Stomach (tissue), 9 donors: ENCODE results near the gene NEURL1B. TPM values are rescaled to one million over a fixed set of nuclear protein-coding genes. Genes with fewer than 3 reads are reported as not detected.

ENCODE experiments used
- DNase-seq, 2 donors: peaks; one replicate each; pipeline versions ENCODE4 v3.0.0 to v3.0.0-alpha.2; 2013 to 2019
- H3K27ac ChIP-seq, 5 donors: fragments of 200-600 bp in 4 of 5; sonication (generic) in 4 of 5; one replicate each; pipeline ENCODE4 v1.5.1; 2013 to 2019; ENCODE audit warnings: mild to moderate bottlenecking in 1 of 5, moderate library complexity in 1 of 5
- H3K27me3 ChIP-seq, 3 donors: fragments of 200-600 bp; sonication (generic); one replicate each; pipeline ENCODE4 v1.5.1; 2017 to 2019; ENCODE audit warnings: mixed run types in 1 of 3
- H3K36me3 ChIP-seq, 4 donors: fragments of 200-600 bp; sonication (generic); 1 replicate in 3 of 4; 2 replicates in 1 of 4; pipeline ENCODE4 v1.5.1; 2016 to 2019
- H3K4me1 ChIP-seq, 4 donors: fragments of 200-600 bp; sonication (generic); one replicate each; pipeline ENCODE4 v1.5.1; 2016 to 2019
- H3K4me3 ChIP-seq, 4 donors: fragments of 200-600 bp; sonication (generic) in 3 of 4; one replicate each; pipeline ENCODE4 v1.5.1; 2016 to 2019; ENCODE audit warnings: mild to moderate bottlenecking in 1 of 4
- H3K9me3 ChIP-seq, 4 donors: fragments of 200-600 bp; sonication (generic); one replicate each; pipeline ENCODE4 v1.5.1; 2016 to 2019
- CTCF ChIP-seq, 7 experiments: fragments of 450-650 bp in 4 of 7; fragments of 200-600 bp in 3 of 7; sonication (generic) in 3 of 7; IDR thresholded peaks; one replicate each; pipeline ENCODE4 v1.5.1; 2016 to 2019; ENCODE audit warnings: antibody characterized with exemption in 7 of 7, control low read depth in 2 of 7, mild to moderate bottlenecking in 1 of 7
- EP300 ChIP-seq: sonication (generic); formaldehyde crosslinking; IDR thresholded peaks from one replicate; pipeline ENCODE4 v1.6.1; 2017; ENCODE audit warnings: antibody characterized with exemption
- POLR2A ChIP-seq, 4 donors: fragments of 450-650 bp; IDR thresholded peaks; one replicate each; pipeline ENCODE4 v1.6.1; 2016; ENCODE audit warnings: antibody characterized with exemption in 4 of 4, control low read depth in 2 of 4, mild to moderate bottlenecking in 1 of 4, moderate library complexity in 1 of 4
- POLR2AphosphoS5 ChIP-seq, 3 donors: sonication (generic); formaldehyde crosslinking; IDR thresholded peaks; one replicate each; pipeline ENCODE4 v1.6.1; 2016; ENCODE audit warnings: antibody characterized with exemption in 3 of 3
- WGBS, 5 donors: extraction: QIAGEN DNeasy Blood & Tissue Kit in 3 of 5; methylation state at CpG; one replicate each; pipeline versions ENCODE4 v1.1.5 to v1.1.7; 2013 to 2018; 5-methylcytosine and 5-hydroxymethylcytosine counted together
- intact Hi-C: fragments of 100-400 bp; cut with DNase I; formaldehyde crosslinking; loops from one replicate; pipeline ENCODE4 v1.15.1; 2023; ENCODE audit warnings: low total_unique reads
- polyA plus RNA-seq, 3 donors: library from polyadenylated mRNA; stranded (reverse); fragments of 200-250 nt; gene quantifications; one replicate each; pipeline ENCODE4 v1.2.3, GENCODE V29; 2013
- total RNA-seq, 5 donors: library from RNA; depleted of rRNA; stranded (reverse); fragments of >200 nt; gene quantifications; one replicate each; pipeline versions ENCODE4 v1.1.0 to v1.2.3, GENCODE V29; 2014 to 2016
- donor health status: healthy with polysubstance abuse.
- donor health status: Bipolar disorder and iron deficiency.
- donor health status: healthy.

NEURL1B gene
- total and polyA plus RNA-seq, 8 donors: 2.7 to 60.3 (median 9.8) TPM

- TF ChIP-seq POLR2A (IDR thresholded peaks at IDR 0.05) (no peak), EP300 (no peak), POLR2AphosphoS5 (IDR thresholded peaks at IDR 0.05) (no peak), CTCF (IDR thresholded peaks at IDR 0.05) (no peak)
- no peak for DNase-seq
- peaks cover 0 to 13% (median 3%) of the 10 kb centered on the region in 3 donors for H3K27me3 ChIP-seq
- no peak overlapping the region for H3K4me3 ChIP-seq
- peaks cover 14 to 40% (median 25%) of the 10 kb centered on the region in 4 donors for H3K4me1 ChIP-seq
- 67 to 85% (median 71%) methylated on average over 4 of the region's 4 CpGs for WGBS, 5 donors
- H3K27ac ChIP-seq: peak overlapping the region in 4 of 5 donors; percentile 43 to 61 (median 56)
- intact Hi-C loops: no loop called here
- H3K9me3 ChIP-seq: no peaks in the 10 kb centered on the region
- H3K36me3 ChIP-seq: peaks cover 0 to 10% (median 7%) of the 10 kb centered on the region in 4 donors
Observed at GRCh38 chr5:172687940-172688339, 46.9 kb downstream of the NEURL1B start.

DNA sequence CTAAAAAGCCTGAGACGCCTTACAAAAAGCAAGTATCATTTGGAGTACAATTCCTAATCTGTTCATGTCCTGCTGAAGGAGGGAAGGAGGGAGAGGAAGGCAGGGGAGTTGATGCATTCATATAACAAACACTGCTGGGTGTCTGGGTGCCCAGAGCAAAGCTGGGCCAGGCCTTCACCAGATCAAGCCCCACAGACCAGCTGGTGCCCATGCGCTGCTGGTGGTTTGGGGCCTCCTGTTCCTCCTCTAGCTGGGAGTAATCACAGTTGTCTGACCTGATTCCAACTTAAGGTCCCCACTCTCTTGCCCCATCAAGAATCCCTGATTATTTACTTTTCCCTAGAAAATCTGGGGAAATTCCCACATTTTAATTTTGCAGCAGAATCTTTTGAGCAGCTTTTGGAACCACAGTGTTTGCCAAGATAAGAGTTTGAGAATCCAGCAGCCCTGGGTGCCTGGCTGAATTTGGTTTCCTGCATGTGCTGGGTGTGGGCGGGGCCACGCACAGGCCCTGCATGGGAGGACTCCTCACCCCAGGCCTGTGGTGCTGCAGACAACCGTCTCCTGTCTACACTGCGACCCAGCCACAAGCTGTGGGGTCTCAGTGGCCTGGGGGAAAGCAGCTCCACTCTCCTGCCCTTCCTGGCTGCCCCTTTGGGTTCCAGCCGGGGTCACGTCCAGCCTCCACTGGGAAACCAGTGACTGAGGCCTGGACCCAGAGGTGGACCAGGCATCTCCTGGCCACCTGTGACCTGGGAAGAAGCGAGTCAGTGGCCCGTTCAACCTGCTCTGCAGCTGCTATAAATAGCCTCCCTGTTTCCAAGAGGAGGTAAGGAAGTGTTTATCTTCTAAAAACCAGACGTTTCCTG lies 47.5 kb downstream of the NEURL1B start:
- peak; percentile 73 to 78 for DNase-seq
- Histone ChIP-seq H3K4me1 (peaks cover 14 to 47% (median 31%) of the 10 kb centered on the region in 4 donors), H3K27ac (peak overlapping the region in 4 of 5 donors; percentile 43 to 61 (median 56))

GRCh38 chr5:172689218-172689572 lies 48.1 kb downstream of the NEURL1B start:
- peaks cover 0 to under 1% (median 0%) of the 10 kb centered on the region in 3 donors for H3K27me3 ChIP-seq
- no peak for TF ChIP-seq CTCF (IDR thresholded peaks at IDR 0.05)
- no peak for TF ChIP-seq EP300
- no peak for TF ChIP-seq POLR2A (IDR thresholded peaks at IDR 0.05)
- no peak for TF ChIP-seq POLR2AphosphoS5 (IDR thresholded peaks at IDR 0.05)
- H3K4me1 ChIP-seq: peaks cover 14 to 47% (median 31%) of the 10 kb centered on the region in 4 donors
- no peak overlapping the region for H3K4me3 ChIP-seq
- H3K36me3 ChIP-seq: peaks cover 0 to 10% (median 7%) of the 10 kb centered on the region in 4 donors
- H3K9me3 ChIP-seq: no peaks in the 10 kb centered on the region
- no peak for DNase-seq
- intact Hi-C loops: no loop called here
- 60 to 71% (median 68%) methylated on average over 7 of the region's 7 CpGs for WGBS, 5 donors
- peak overlapping the region in 4 of 5 donors; percentile 3 to 61 (median 56) for H3K27ac ChIP-seq

More for the DNA sequence above, 47.5 kb downstream of the NEURL1B start:
- no peak for TF ChIP-seq EP300
- no peak for TF ChIP-seq CTCF (IDR thresholded peaks at IDR 0.05)
- Histone ChIP-seq H3K9me3 (no peaks in the 10 kb centered on the region), H3K4me3 (no peak overlapping the region), H3K36me3 (peaks cover 0 to 10% (median 7%) of the 10 kb centered on the region in 4 donors), H3K27me3 (peaks cover 0 to 6% (median 3%) of the 10 kb centered on the region in 3 donors)
- WGBS, 5 donors: 37 to 48% (median 37%) methylated on average over 9 to 11 of the region's 11 CpGs
- intact Hi-C loops: no loop called here

DNA sequence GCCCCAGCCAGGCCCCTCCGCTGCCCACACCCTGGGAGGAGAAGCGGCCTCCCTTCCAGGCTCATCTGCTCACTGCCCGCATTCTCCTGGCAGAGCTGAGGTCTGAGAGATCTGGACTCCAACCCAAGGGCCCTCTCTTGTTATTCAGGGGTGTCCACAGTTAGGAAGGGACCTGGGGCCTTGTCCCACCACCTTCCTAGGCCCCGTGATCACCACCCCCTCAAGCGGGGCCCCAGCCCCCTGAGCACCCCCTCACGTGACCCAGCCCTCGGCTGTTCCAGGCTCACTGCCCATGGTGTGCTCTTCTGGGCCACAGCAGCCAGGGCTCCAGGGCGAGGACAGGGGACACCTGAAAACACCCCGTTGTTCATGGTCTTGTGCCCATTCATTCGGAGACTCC lies 48.7 kb downstream of the NEURL1B start:
- no peak for DNase-seq
- no peaks in the 10 kb centered on the region for H3K9me3 ChIP-seq
- H3K36me3 ChIP-seq: peaks cover 0 to 10% (median 7%) of the 10 kb centered on the region in 4 donors
- whole genome bisulfite sequencing, 5 donors: 77 to 92% (median 92%) methylated on average over 6 to 10 of the region's 10 CpGs
- H3K27ac ChIP-seq: peak overlapping the region in 3 of 5 donors; percentile 53 to 61 (median 58)
- peaks cover 14 to 47% (median 31%) of the 10 kb centered on the region in 4 donors for H3K4me1 ChIP-seq
- TF ChIP-seq EP300 (no peak), POLR2A (IDR thresholded peaks at IDR 0.05) (no peak), CTCF (IDR thresholded peaks at IDR 0.05) (no peak)
- no peaks in the 10 kb centered on the region for H3K27me3 ChIP-seq
- no peak overlapping the region for H3K4me3 ChIP-seq
- intact Hi-C loops: no loop called here
